Activated naive CD4-positive, alpha-beta T cell treated with anti-CD3 and anti-CD28 coated beads, Interleukin-2, amount 50 U/mL, for 16 hours (primary cell): Measurements from ENCODE around the gene HACE1.

ENCODE experiments used
- DNase-seq: peaks from one replicate; pipeline ENCODE4 v3.0.0-alpha.2; 2020

HACE1 gene

GRCh38 chr6:104736545-104736944 lies 123.2 kb downstream of the HACE1 start:
- DNase-seq: no peak

- no peak for DNase-seq
These were observed 129.3 kb downstream of the HACE1 start for GRCh38 chr6:104730450-104730849.

GRCh38 chr6:104729433-104729832 lies 130.3 kb downstream of the HACE1 start:
- no peak for DNase-seq

GRCh38 chr6:104728448-104728847 lies 131.3 kb downstream of the HACE1 start:
- DNase-seq: no peak

- DNase-seq: no peak
These were observed 141.0 kb downstream of the HACE1 start for GRCh38 chr6:104718672-104719071.

- DNase-seq: no peak
These were observed 142.9 kb downstream of the HACE1 start for GRCh38 chr6:104716858-104717257.

GRCh38 chr6:104714796-104715195 lies 144.9 kb downstream of the HACE1 start:
- DNase-seq: no peak

GRCh38 chr6:104713982-104714381 lies 145.7 kb downstream of the HACE1 start:
- DNase-seq: no peak

GRCh38 chr6:104711371-104711770 lies 148.3 kb downstream of the HACE1 start:
- DNase-seq: no peak

- no peak for DNase-seq
These were observed 149.0 kb downstream of the HACE1 start for GRCh38 chr6:104710543-104711335.

- no peak for DNase-seq
These were observed 153.7 kb downstream of the HACE1 start for GRCh38 chr6:104705916-104706442.

GRCh38 chr6:104705095-104705707 lies 154.5 kb downstream of the HACE1 start:
- no peak for DNase-seq

- DNase-seq: no peak
These were observed 155.5 kb downstream of the HACE1 start for GRCh38 chr6:104704191-104704590.

GRCh38 chr6:104702126-104702841 lies 157.4 kb downstream of the HACE1 start:
- DNase-seq: no peak

- DNase-seq: no peak
These were observed 159.1 kb downstream of the HACE1 start for GRCh38 chr6:104700371-104701185.

GRCh38 chr6:104699593-104700329 lies 160.0 kb downstream of the HACE1 start:
- DNase-seq: no peak

GRCh38 chr6:104698979-104699378 lies 160.7 kb downstream of the HACE1 start:
- DNase-seq: no peak

- DNase-seq: no peak
These were observed 167.7 kb downstream of the HACE1 start for GRCh38 chr6:104692008-104692407.

- no peak for DNase-seq
These were observed 170.0 kb downstream of the HACE1 start for GRCh38 chr6:104689551-104690205.

- no peak for DNase-seq
These were observed 171.3 kb downstream of the HACE1 start for GRCh38 chr6:104688283-104688969.
